Natural killer cell (primary cell): ENCODE results near the gene ARL11. TPM values are rescaled to one million over a fixed set of nuclear protein-coding genes. Genes with fewer than 3 reads are reported as not detected.

ENCODE experiments used
- ATAC-seq, 3 donors: fragments of 150-1000 bp in 2 of 3; fragments of 200-7000 bp in 1 of 3; cut with Tn5 transposase; 1 replicate in 1 of 3; 2 replicates in 2 of 3; pipeline ENCODE4 v1.10.0; 2021; ENCODE audit warnings: mild to moderate bottlenecking in 2 of 3, moderate library complexity in 2 of 3
- DNase-seq, 2 donors: peaks; one replicate each; pipeline versions ENCODE4 v3.0.0 to v3.0.0-alpha.2; 2013 to 2021; ENCODE audit warnings: mixed read lengths in 1 of 2
- H3K27ac ChIP-seq: one replicate; pipeline ENCODE4 v1.5.1; 2013; ENCODE audit warnings: mild to moderate bottlenecking, low read length
- H3K27me3 ChIP-seq: one replicate; pipeline ENCODE4 v1.6.1; 2013; ENCODE audit warnings: low read length; ENCODE audit not compliant: control insufficient read depth, insufficient read depth
- H3K36me3 ChIP-seq: one replicate; pipeline ENCODE4 v1.6.1; 2013; ENCODE audit warnings: low read length; ENCODE audit not compliant: control insufficient read depth, insufficient read depth
- H3K4me1 ChIP-seq: one replicate; pipeline ENCODE4 v1.6.1; 2013; ENCODE audit warnings: low read length; ENCODE audit not compliant: control insufficient read depth, insufficient read depth
- H3K4me3 ChIP-seq: one replicate; pipeline ENCODE4 v1.5.1; 2013; ENCODE audit warnings: low read length
- H3K9me3 ChIP-seq: one replicate; pipeline ENCODE4 v1.6.1; 2013; ENCODE audit warnings: low read length; ENCODE audit not compliant: control insufficient read depth, insufficient read depth
- H3K27ac Mint-ChIP-seq, 2 donors: one replicate each; pipeline ENCODE4 v1.8.0; 2022; ENCODE audit warnings: mild to moderate bottlenecking in 2 of 2, mixed read lengths in 2 of 2, moderate library complexity in 1 of 2
- H3K27me3 Mint-ChIP-seq, 2 donors: one replicate each; pipeline ENCODE4 v1.8.0; 2022; ENCODE audit warnings: low read depth in 2 of 2, mixed read lengths in 2 of 2
- H3K36me3 Mint-ChIP-seq: one replicate; pipeline ENCODE4 v1.8.0; 2022; ENCODE audit warnings: mixed read lengths
- H3K4me1 Mint-ChIP-seq, 2 donors: one replicate each; pipeline ENCODE4 v1.8.0; 2022; ENCODE audit warnings: mixed read lengths in 2 of 2
- H3K4me3 Mint-ChIP-seq: one replicate; pipeline ENCODE4 v1.8.0; 2022; ENCODE audit warnings: mild to moderate bottlenecking, moderate library complexity, mixed read lengths
- H3K9me3 Mint-ChIP-seq, 2 donors: one replicate each; pipeline ENCODE4 v1.8.0; 2022; ENCODE audit warnings: mixed read lengths in 2 of 2
- WGBS: methylation state at CpG from one replicate; pipeline ENCODE4 v1.1.7; 2013; ENCODE audit warnings: missing lambda C conversion rate; ENCODE audit not compliant: insufficient coverage; 5-methylcytosine and 5-hydroxymethylcytosine counted together
- intact Hi-C: fragments of 100-400 bp; cut with micrococcal nuclease; formaldehyde crosslinking; loops from one replicate; pipeline ENCODE4 v1.14.2; 2022
- total RNA-seq, 4 donors: library from RNA; stranded (reverse); fragments of 120-200 nt in 1 of 4; gene quantifications; one replicate each; pipeline versions ENCODE4 v1.2.3 to v1.2.4, GENCODE V29; 2013 to 2022
- TF ChIP-seq, protein P1 (sequence below): fragments of 200-600 bp; IDR thresholded peaks from one replicate; pipeline ENCODE4 v1.8.0; 2022; ENCODE audit warnings: antibody characterized with exemption

Gene ARL11
- total RNA-seq, 3 donors from 2014 or later (not counting 1 experiment from before 2014, with no cell fraction given), result 0.48 to 1.5 (median 0.61) TPM

DNA sequence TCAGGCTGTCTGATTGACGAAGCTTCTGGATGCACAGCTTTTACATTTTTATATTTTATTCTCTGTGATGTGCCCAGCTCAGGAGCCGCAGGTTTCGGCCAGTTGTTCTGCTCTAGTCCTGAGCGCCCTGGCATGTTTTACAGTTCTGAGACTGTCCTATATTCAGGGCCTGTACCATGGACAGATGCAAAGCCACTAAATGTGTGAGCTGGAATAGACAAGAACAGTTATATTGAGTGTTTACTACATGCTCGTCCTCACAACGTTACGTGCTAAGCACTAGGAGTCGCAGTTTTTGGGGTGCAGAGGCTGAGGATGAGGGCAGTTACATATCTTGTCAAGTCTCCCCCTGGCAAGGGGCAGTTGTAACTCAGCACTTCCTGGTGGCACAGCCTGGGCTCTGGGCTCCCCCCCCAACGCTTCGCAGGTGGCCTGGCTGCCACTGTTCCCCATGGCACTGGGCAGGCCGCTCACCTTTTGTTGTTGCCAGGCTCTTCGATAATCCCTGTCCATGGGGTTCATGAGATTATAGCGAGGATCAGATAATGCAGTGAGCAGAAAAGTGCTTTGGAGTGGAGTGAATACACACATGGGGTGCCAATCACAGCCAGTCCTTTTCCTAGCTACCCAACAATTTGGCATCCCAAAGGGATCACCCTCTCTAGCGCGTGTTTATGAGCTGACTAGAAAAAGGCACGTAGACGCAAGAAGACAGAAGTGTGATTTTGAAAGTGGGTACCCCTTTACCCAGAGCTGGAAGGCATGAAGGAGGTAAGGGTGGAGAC is 23.5 kb downstream of the ARL11 start:
- no peak for DNase-seq
- no peak overlapping the region for H3K27ac Mint-ChIP-seq

DNA sequence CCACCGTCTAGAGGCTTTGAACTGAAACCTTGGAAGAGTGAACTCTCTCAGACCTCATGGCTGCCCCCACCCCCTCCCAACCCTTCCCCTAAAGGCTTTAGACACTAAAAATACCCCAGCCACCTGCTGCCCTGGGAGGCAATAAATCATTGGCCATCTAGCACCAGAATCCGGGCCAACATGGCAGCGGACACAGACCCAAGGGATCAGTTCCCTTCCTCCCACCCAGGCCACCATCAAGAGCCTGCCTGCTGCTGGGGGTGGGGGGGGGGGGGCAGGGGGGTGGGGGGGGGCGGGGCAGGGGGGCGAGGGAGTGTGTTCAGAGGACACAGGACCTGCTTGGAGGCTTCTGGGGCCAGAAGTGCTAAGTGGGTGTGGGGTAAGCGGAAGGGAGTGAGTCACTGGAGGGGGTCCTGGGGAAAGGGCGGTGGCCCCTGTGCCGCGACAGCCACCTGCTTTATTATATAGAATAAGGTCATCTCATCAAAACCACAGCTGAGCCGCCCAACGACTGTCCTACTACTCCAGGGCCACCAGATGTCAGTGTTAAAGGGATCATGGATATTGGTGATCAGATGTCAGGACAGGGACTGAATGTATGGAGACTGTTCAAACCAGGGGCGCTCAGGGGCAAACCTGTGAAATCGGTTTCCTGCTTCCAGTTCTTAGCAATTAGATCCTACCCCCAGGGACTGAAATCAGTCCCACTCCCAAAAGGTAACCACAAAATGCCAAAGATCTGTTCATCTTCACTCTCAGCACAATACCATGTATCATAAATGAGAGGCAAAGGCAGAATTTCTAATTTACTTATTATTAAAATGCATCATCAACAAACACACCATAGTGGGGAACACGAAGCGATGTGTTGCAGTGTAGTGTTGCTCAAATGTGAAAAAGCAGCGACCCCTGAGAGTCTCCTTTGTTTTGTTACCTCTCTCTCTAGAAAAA is 24.3 kb downstream of the ARL11 start:
- Histone ChIP-seq H3K36me3 (no peaks in the 10 kb centered on the region), H3K27me3 (no peaks in the 10 kb centered on the region), H3K9me3 (no peaks in the 10 kb centered on the region), H3K4me1 (peaks cover 4% of the 10 kb centered on the region), H3K27ac (no peak overlapping the region), H3K4me3 (no peak overlapping the region)
- peak; percentile 30 to 67 (median 54) for ATAC-seq
- no peak overlapping the region for H3K27ac Mint-ChIP-seq
- intact Hi-C loops, result loop anchor here (10.0 kb wide), 1 partner anchor 1262 kb away; no protein-coding TSS in a partner anchor
- H3K27me3 Mint-ChIP-seq, result no peaks in the 10 kb centered on the region
- TF ChIP-seq, protein P1, sequence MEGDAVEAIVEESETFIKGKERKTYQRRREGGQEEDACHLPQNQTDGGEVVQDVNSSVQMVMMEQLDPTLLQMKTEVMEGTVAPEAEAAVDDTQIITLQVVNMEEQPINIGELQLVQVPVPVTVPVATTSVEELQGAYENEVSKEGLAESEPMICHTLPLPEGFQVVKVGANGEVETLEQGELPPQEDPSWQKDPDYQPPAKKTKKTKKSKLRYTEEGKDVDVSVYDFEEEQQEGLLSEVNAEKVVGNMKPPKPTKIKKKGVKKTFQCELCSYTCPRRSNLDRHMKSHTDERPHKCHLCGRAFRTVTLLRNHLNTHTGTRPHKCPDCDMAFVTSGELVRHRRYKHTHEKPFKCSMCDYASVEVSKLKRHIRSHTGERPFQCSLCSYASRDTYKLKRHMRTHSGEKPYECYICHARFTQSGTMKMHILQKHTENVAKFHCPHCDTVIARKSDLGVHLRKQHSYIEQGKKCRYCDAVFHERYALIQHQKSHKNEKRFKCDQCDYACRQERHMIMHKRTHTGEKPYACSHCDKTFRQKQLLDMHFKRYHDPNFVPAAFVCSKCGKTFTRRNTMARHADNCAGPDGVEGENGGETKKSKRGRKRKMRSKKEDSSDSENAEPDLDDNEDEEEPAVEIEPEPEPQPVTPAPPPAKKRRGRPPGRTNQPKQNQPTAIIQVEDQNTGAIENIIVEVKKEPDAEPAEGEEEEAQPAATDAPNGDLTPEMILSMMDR, result peak; percentile 20
- H3K9me3 Mint-ChIP-seq, result no peaks in the 10 kb centered on the region
- no peak overlapping the region for H3K4me3 Mint-ChIP-seq
- H3K36me3 Mint-ChIP-seq, result no peaks in the 10 kb centered on the region
- DNase-seq, result peak in 1 of 2 donors; percentile 44
- peaks cover 0 to 5% of the 10 kb centered on the region in 2 donors for H3K4me1 Mint-ChIP-seq
- 51% methylated on average over 9 of the region's 16 CpGs for WGBS

More for the DNA sequence above, 23.5 kb downstream of the ARL11 start:
- Histone ChIP-seq H3K4me1 (peaks cover 4% of the 10 kb centered on the region), H3K27me3 (no peaks in the 10 kb centered on the region), H3K9me3 (no peaks in the 10 kb centered on the region), H3K27ac (no peak overlapping the region), H3K36me3 (no peaks in the 10 kb centered on the region), H3K4me3 (no peak overlapping the region)
- TF ChIP-seq, protein P1, result no peak
- no peak for ATAC-seq
- Mint-ChIP-seq H3K4me1 (peaks cover 0 to 5% of the 10 kb centered on the region in 2 donors), H3K36me3 (no peaks in the 10 kb centered on the region), H3K27me3 (no peaks in the 10 kb centered on the region), H3K4me3 (no peak overlapping the region), H3K9me3 (no peaks in the 10 kb centered on the region)
- intact Hi-C loops, result loop anchor here (10.0 kb wide), 1 partner anchor 1263 kb away; no protein-coding TSS in a partner anchor
- 82% methylated on average over 17 of the region's 17 CpGs for WGBS

DNA sequence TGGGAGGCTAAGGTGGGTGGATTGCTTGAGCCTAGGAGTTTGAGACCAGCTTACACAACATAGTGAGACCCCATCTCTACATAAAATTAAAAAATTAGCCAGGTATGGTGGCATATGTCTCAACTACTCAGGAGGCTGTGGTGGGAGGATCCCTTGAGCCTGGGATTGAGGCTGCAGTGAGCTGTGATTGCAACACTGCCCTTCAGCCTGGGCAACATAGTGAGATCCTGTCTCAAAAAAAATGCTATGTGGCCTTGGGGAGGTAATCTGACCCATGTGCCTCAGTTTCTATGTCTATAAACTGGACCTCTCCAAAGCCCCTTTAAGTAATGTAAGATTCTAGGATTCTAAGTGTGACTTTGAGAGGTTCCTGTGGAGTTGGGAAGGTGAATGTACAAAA is 25.2 kb downstream of the ARL11 start:
- Mint-ChIP-seq H3K27ac (no peak overlapping the region), H3K4me3 (no peak overlapping the region), H3K36me3 (no peaks in the 10 kb centered on the region), H3K4me1 (peaks cover 0 to 5% of the 10 kb centered on the region in 2 donors), H3K27me3 (no peaks in the 10 kb centered on the region), H3K9me3 (no peaks in the 10 kb centered on the region)
- TF ChIP-seq, protein P1, result no peak
- H3K27ac ChIP-seq, result no peak overlapping the region
- no peaks in the 10 kb centered on the region for H3K36me3 ChIP-seq
- H3K4me3 ChIP-seq, result no peak overlapping the region
- no peak for ATAC-seq
- intact Hi-C loops, result loop anchor here (10.0 kb wide), 1 partner anchor 1261 kb away; no protein-coding TSS in a partner anchor
- H3K9me3 ChIP-seq, result no peaks in the 10 kb centered on the region
- H3K4me1 ChIP-seq, result peaks cover 4% of the 10 kb centered on the region
- DNase-seq, result no peak
- no peaks in the 10 kb centered on the region for H3K27me3 ChIP-seq
